RWPE2 (cell line): ENCODE data around the gene USP34.

Source experiments
- ATAC-seq: fragments of 200-7000 bp; cut with Tn5 transposase; 3 replicates; pipeline ENCODE4 v1.9.1; 2021; ENCODE audit warnings: low read depth
- DNase-seq: peaks from one replicate; pipeline ENCODE4 v3.0.0-alpha.2; 2020; ENCODE audit warnings: low spot score
- H3K27ac ChIP-seq: fragments of 450-650 bp; 2 replicates; pipeline ENCODE4 v1.5.1; 2017; ENCODE audit warnings: mild to moderate bottlenecking; ENCODE audit not compliant: poor library complexity, severe bottlenecking
- H3K27me3 ChIP-seq: fragments of 250-450 bp; sonication (Bioruptor Pico); 2 replicates; pipeline ENCODE4 v1.5.1; 2021; ENCODE audit warnings: mild to moderate bottlenecking, moderate library complexity; ENCODE audit not compliant: insufficient read depth, poor library complexity, severe bottlenecking
- H3K36me3 ChIP-seq: fragments of 250-450 bp; sonication (Bioruptor Pico); 2 replicates; pipeline ENCODE4 v1.5.1; 2020; ENCODE audit warnings: low read depth, mild to moderate bottlenecking, moderate library complexity
- H3K4me1 ChIP-seq: fragments of 250-450 bp; sonication (Bioruptor Pico); 2 replicates; pipeline ENCODE4 v1.5.1; 2021; ENCODE audit warnings: mild to moderate bottlenecking, moderate library complexity; ENCODE audit not compliant: insufficient read depth, poor library complexity, severe bottlenecking
- H3K4me3 ChIP-seq: fragments of 250-450 bp; sonication (Bioruptor Pico); 2 replicates; pipeline ENCODE4 v1.5.1; 2021; ENCODE audit warnings: mild to moderate bottlenecking, moderate library complexity; ENCODE audit not compliant: severe bottlenecking
- H3K9me3 ChIP-seq: fragments of 250-450 bp; sonication (Bioruptor Pico); 2 replicates; pipeline ENCODE4 v1.5.1; 2021; ENCODE audit warnings: mild to moderate bottlenecking, moderate library complexity; ENCODE audit not compliant: severe bottlenecking
- CTCF ChIP-seq: fragments of 450-650 bp; IDR thresholded peaks from one replicate; pipeline ENCODE4 v1.5.1; 2017; ENCODE audit warnings: mild to moderate bottlenecking, moderate library complexity; ENCODE audit not compliant: poor library complexity, severe bottlenecking

USP34 gene

GRCh38 chr2:61221819-61222218, 249.1 kb downstream of the USP34 start:
- H3K4me3 ChIP-seq: no peak overlapping the region
- TF ChIP-seq CTCF: no peak
- DNase-seq: no peak
- no peak overlapping the region for H3K27ac ChIP-seq
- peaks cover 81% of the 10 kb centered on the region for H3K36me3 ChIP-seq
- no peak for ATAC-seq
- no peaks in the 10 kb centered on the region for H3K4me1 ChIP-seq
- H3K27me3 ChIP-seq: no peaks in the 10 kb centered on the region
- no peaks in the 10 kb centered on the region for H3K9me3 ChIP-seq

GRCh38 chr2:61220768-61221167, 250.1 kb downstream of the USP34 start:
- no peak for ATAC-seq
- H3K4me3 ChIP-seq: no peak overlapping the region
- H3K9me3 ChIP-seq: no peaks in the 10 kb centered on the region
- H3K36me3 ChIP-seq: peaks cover 74% of the 10 kb centered on the region
- DNase-seq: no peak
- no peaks in the 10 kb centered on the region for H3K27me3 ChIP-seq
- TF ChIP-seq CTCF: no peak
- no peak overlapping the region for H3K27ac ChIP-seq
- no peaks in the 10 kb centered on the region for H3K4me1 ChIP-seq

- no peaks in the 10 kb centered on the region for H3K27me3 ChIP-seq
- ATAC-seq (peak; percentile 73; the same call in 2 of the 3 replicates), DNase-seq (no peak)
- TF ChIP-seq CTCF: no peak
- H3K9me3 ChIP-seq: no peaks in the 10 kb centered on the region
- H3K36me3 ChIP-seq: peaks cover 75% of the 10 kb centered on the region
- H3K4me1 ChIP-seq: no peaks in the 10 kb centered on the region
- no peak overlapping the region for H3K27ac ChIP-seq
- H3K4me3 ChIP-seq: no peak overlapping the region
Measured at GRCh38 chr2:61218817-61219170, 252.1 kb downstream of the USP34 start.

- DNase-seq (no peak), ATAC-seq (no peak)
- TF ChIP-seq CTCF: no peak
- peaks cover 77% of the 10 kb centered on the region for H3K36me3 ChIP-seq
- H3K9me3 ChIP-seq: no peaks in the 10 kb centered on the region
- no peak overlapping the region for H3K27ac ChIP-seq
- H3K4me1 ChIP-seq: no peaks in the 10 kb centered on the region
- no peak overlapping the region for H3K4me3 ChIP-seq
- H3K27me3 ChIP-seq: no peaks in the 10 kb centered on the region
Measured at GRCh38 chr2:61218076-61218816, 252.6 kb downstream of the USP34 start.

- no peak for TF ChIP-seq CTCF
- ATAC-seq: no peak
- H3K36me3 ChIP-seq: peaks cover 70% of the 10 kb centered on the region
Measured at GRCh38 chr2:61214171-61214570, 256.7 kb downstream of the USP34 start.

More at GRCh38 chr2:61214171-61214570, 256.7 kb downstream of the USP34 start:
- no peaks in the 10 kb centered on the region for H3K27me3 ChIP-seq
- H3K27ac ChIP-seq: no peak overlapping the region
- DNase-seq: no peak
- H3K4me1 ChIP-seq: peaks cover 12% of the 10 kb centered on the region
- H3K4me3 ChIP-seq: no peak overlapping the region
- H3K9me3 ChIP-seq: no peaks in the 10 kb centered on the region
